H9 (cell line): ENCODE data around the gene SLC38A5. TPM values are rescaled to one million over a fixed set of nuclear protein-coding genes. Genes with fewer than 3 reads are reported as not detected.

Source experiments
- DNase-seq: peaks from one replicate; pipeline ENCODE4 v3.0.0-alpha.2; 2017
- H2AFZ ChIP-seq: one replicate; pipeline ENCODE4 v1.6.1; 2013; ENCODE audit warnings: mild to moderate bottlenecking, low read length, control low read depth, moderate library complexity
- H2AK5ac ChIP-seq: 2 replicates; pipeline ENCODE4 v1.6.1; 2013; ENCODE audit warnings: low read length, control low read depth, mixed read lengths; ENCODE audit not compliant: insufficient read length
- H2BK120ac ChIP-seq: one replicate; pipeline ENCODE4 v1.6.1; 2013; ENCODE audit warnings: low read depth, mild to moderate bottlenecking, low read length, control low read depth, inconsistent platforms; ENCODE audit not compliant: poor library complexity, severe bottlenecking
- H2BK12ac ChIP-seq: 2 replicates; pipeline ENCODE4 v1.6.1; 2013; ENCODE audit warnings: low read length, control low read depth, mixed read lengths, low read depth; ENCODE audit not compliant: insufficient read length
- H2BK15ac ChIP-seq: 2 replicates; pipeline ENCODE4 v1.6.1; 2013; ENCODE audit warnings: low read depth, low read length, control low read depth
- H2BK20ac ChIP-seq: one replicate; pipeline ENCODE4 v1.6.1; 2013; ENCODE audit warnings: low read depth, mild to moderate bottlenecking, low read length, control low read depth, inconsistent platforms; ENCODE audit not compliant: poor library complexity, severe bottlenecking
- H2BK5ac ChIP-seq: 2 replicates; pipeline ENCODE4 v1.6.1; 2013; ENCODE audit warnings: low read length, control low read depth, mixed read lengths; ENCODE audit not compliant: insufficient read length
- H3K14ac ChIP-seq: 2 replicates; pipeline ENCODE4 v1.6.1; 2013; ENCODE audit warnings: low read length, control low read depth; ENCODE audit not compliant: insufficient read depth
- H3K18ac ChIP-seq: 2 replicates; pipeline ENCODE4 v1.6.1; 2013; ENCODE audit warnings: low read depth, mild to moderate bottlenecking, mixed read lengths, low read length, control low read depth; ENCODE audit not compliant: insufficient read length
- H3K23ac ChIP-seq: 2 replicates; pipeline ENCODE4 v1.6.1; 2013; ENCODE audit warnings: low read length, control low read depth, mixed read lengths, low read depth; ENCODE audit not compliant: insufficient read length
- H3K23me2 ChIP-seq: 2 replicates; pipeline ENCODE4 v1.6.1; 2013; ENCODE audit warnings: low read depth, mild to moderate bottlenecking, mixed read lengths, low read length, control low read depth; ENCODE audit not compliant: insufficient read length, poor library complexity, severe bottlenecking
- H3K27ac ChIP-seq: 2 replicates; pipeline ENCODE4 v1.5.1; 2013; ENCODE audit warnings: low read length, control low read depth, mixed read lengths, low read depth; ENCODE audit not compliant: insufficient read length
- H3K27me3 ChIP-seq: 2 replicates; pipeline ENCODE4 v1.6.1; 2013; ENCODE audit warnings: low read length, control low read depth, inconsistent platforms; ENCODE audit not compliant: insufficient read depth
- H3K4ac ChIP-seq: 2 replicates; pipeline ENCODE4 v1.6.1; 2013; ENCODE audit warnings: low read depth, mild to moderate bottlenecking, control low read depth, inconsistent platforms, low read length, moderate library complexity
- H3K4me1 ChIP-seq: 2 replicates; pipeline ENCODE4 v1.6.1; 2013; ENCODE audit warnings: low read length, control low read depth, inconsistent platforms; ENCODE audit not compliant: insufficient read depth
- H3K4me2 ChIP-seq: 2 replicates; pipeline ENCODE4 v1.6.1; 2013; ENCODE audit warnings: low read length, control low read depth, mixed read lengths; ENCODE audit not compliant: insufficient read length, insufficient read depth
- H3K56ac ChIP-seq: 2 replicates; pipeline ENCODE4 v1.6.1; 2013; ENCODE audit warnings: low read depth, mild to moderate bottlenecking, mixed read lengths, low read length, control low read depth; ENCODE audit not compliant: insufficient read length
- H3K79me1 ChIP-seq: 2 replicates; pipeline ENCODE4 v1.6.1; 2013; ENCODE audit warnings: low read depth, mild to moderate bottlenecking, moderate library complexity, low read length, control low read depth, inconsistent platforms; ENCODE audit not compliant: insufficient read depth, poor library complexity, severe bottlenecking
- H3K79me2 ChIP-seq: 2 replicates; pipeline ENCODE4 v1.6.1; 2013; ENCODE audit warnings: low read length, control low read depth, inconsistent platforms; ENCODE audit not compliant: insufficient read depth
- H3K9ac ChIP-seq: 2 replicates; pipeline ENCODE4 v1.6.1; 2013; ENCODE audit warnings: low read length, control low read depth, mixed read lengths; ENCODE audit not compliant: insufficient read length; ENCODE audit errors: extremely low read depth
- H3K9me3 ChIP-seq: one replicate; pipeline ENCODE4 v1.6.1; 2013; ENCODE audit warnings: low read depth, low read length, inconsistent platforms; ENCODE audit not compliant: control insufficient read depth
- H3T11ph ChIP-seq: one replicate; pipeline ENCODE4 v1.6.1; 2013; ENCODE audit warnings: mild to moderate bottlenecking, low read length, control low read depth, inconsistent platforms
- H4K20me1 ChIP-seq: one replicate; pipeline ENCODE4 v1.6.1; 2013; ENCODE audit not compliant: control insufficient read depth, insufficient read length, insufficient read depth
- H4K5ac ChIP-seq: 2 replicates; pipeline ENCODE4 v1.6.1; 2013; ENCODE audit warnings: low read depth, mild to moderate bottlenecking, mixed read lengths, low read length, control low read depth; ENCODE audit not compliant: insufficient read length
- H4K8ac ChIP-seq: replicated peaks from 2 replicates; pipeline ENCODE4 v1.6.1; 2013; ENCODE audit warnings: low read length, control low read depth, mixed read lengths, low read depth; ENCODE audit not compliant: insufficient read length
- H4K91ac ChIP-seq: 2 replicates; pipeline ENCODE4 v1.6.1; 2013; ENCODE audit warnings: low read depth, mild to moderate bottlenecking, moderate library complexity, mixed read lengths, low read length, control low read depth; ENCODE audit not compliant: insufficient read length
- H3K27ac Mint-ChIP-seq, 3 experiments: 2 replicates in 2 of 3; 3 replicates in 1 of 3; pipeline ENCODE4 v1.8.0; 2020 to 2021; ENCODE audit warnings: mixed read lengths in 3 of 3, mild to moderate bottlenecking in 1 of 3, moderate library complexity in 1 of 3
- H3K27me3 Mint-ChIP-seq: 2 replicates; pipeline ENCODE4 v1.8.0; 2021; ENCODE audit warnings: low read depth, mild to moderate bottlenecking, moderate library complexity, mixed read lengths
- H3K36me3 Mint-ChIP-seq, 3 experiments: 2 replicates in 2 of 3; 3 replicates in 1 of 3; pipeline ENCODE4 v1.8.0; 2020 to 2021; ENCODE audit warnings: low read depth in 3 of 3, mixed read lengths in 3 of 3; ENCODE audit not compliant: insufficient read depth in 1 of 3
- H3K4me1 Mint-ChIP-seq, 2 experiments: 2 replicates each; pipeline ENCODE4 v1.8.0; 2020; ENCODE audit warnings: mixed read lengths in 2 of 2
- H3K4me3 Mint-ChIP-seq, 2 experiments: 2 replicates in 1 of 2; 3 replicates in 1 of 2; pipeline ENCODE4 v1.8.0; 2020 to 2021; ENCODE audit warnings: mild to moderate bottlenecking in 2 of 2, mixed read lengths in 2 of 2, moderate library complexity in 1 of 2
- H3K9me3 Mint-ChIP-seq, 2 experiments: 2 replicates in 1 of 2; 3 replicates in 1 of 2; pipeline ENCODE4 v1.8.0; 2020; ENCODE audit warnings: mild to moderate bottlenecking in 2 of 2, mixed read lengths in 2 of 2, moderate library complexity in 1 of 2
- WGBS: extraction: QIAGEN DNeasy Blood & Tissue Kit; methylation state at CpG from one replicate; pipeline ENCODE4 v1.1.7; 2013; ENCODE audit warnings: missing lambda C conversion rate, low lambda C conversion rate, mixed read lengths; ENCODE audit not compliant: insufficient read length; ENCODE audit errors: extremely low coverage; 5-methylcytosine and 5-hydroxymethylcytosine counted together
- total RNA-seq: library from RNA; stranded (reverse); gene quantifications from 2 replicates; pipeline ENCODE4 v1.2.1, GENCODE V29; 2021
- TF ChIP-seq, protein P1 (sequence below): fragments of 200-600 bp; sonication (generic); conservative IDR thresholded peaks from 3 replicates; pipeline ENCODE4 v1.8.0; 2021; ENCODE audit warnings: antibody characterized with exemption, mild to moderate bottlenecking

Gene SLC38A5
- total RNA-seq, 1 experiment from 2014 or later: 28.3 TPM

DNA sequence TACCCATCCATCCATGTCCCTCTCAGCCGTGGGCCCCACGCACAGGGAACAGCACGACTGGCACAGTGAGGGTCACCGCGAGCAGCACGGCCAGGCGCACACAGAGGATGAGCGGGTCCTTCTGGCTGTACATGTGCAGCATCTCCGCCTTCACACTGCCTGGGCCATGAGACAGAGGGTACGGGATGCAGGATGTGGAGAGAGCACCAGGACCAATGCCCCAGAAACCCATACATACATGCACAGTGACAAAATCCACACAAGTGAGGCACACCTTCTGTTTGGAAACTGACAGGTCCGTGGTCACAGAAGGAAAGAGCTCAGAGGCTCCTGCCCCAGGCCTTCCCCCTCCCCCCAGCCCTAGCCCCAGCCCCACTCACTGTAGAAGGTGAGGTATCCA, 9.5 kb downstream of the SLC38A5 start:
- no peak overlapping the region for H2AK5ac ChIP-seq
- no peaks in the 10 kb centered on the region for H4K20me1 ChIP-seq
- no peak overlapping the region for H3T11ph ChIP-seq
- no peak overlapping the region for H2BK12ac ChIP-seq
- Mint-ChIP-seq H3K9me3 (peaks cover 73 to 74% of the 10 kb centered on the region in 2 experiments), H3K27ac (no peak overlapping the region), H3K4me1 (no peaks in the 10 kb centered on the region), H3K4me3 (no peak overlapping the region), H3K27me3 (no peaks in the 10 kb centered on the region), H3K36me3 (peaks cover 43 to 51% (median 49%) of the 10 kb centered on the region in 3 experiments)
- no peaks in the 10 kb centered on the region for H3K27me3 ChIP-seq
- TF ChIP-seq, protein P1, sequence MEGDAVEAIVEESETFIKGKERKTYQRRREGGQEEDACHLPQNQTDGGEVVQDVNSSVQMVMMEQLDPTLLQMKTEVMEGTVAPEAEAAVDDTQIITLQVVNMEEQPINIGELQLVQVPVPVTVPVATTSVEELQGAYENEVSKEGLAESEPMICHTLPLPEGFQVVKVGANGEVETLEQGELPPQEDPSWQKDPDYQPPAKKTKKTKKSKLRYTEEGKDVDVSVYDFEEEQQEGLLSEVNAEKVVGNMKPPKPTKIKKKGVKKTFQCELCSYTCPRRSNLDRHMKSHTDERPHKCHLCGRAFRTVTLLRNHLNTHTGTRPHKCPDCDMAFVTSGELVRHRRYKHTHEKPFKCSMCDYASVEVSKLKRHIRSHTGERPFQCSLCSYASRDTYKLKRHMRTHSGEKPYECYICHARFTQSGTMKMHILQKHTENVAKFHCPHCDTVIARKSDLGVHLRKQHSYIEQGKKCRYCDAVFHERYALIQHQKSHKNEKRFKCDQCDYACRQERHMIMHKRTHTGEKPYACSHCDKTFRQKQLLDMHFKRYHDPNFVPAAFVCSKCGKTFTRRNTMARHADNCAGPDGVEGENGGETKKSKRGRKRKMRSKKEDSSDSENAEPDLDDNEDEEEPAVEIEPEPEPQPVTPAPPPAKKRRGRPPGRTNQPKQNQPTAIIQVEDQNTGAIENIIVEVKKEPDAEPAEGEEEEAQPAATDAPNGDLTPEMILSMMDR: no peak
- no peaks in the 10 kb centered on the region for H3K4me1 ChIP-seq
- no peak overlapping the region for H4K8ac ChIP-seq
- H4K91ac ChIP-seq: no peak overlapping the region
- no peak overlapping the region for H3K27ac ChIP-seq
- no peak overlapping the region for H2BK120ac ChIP-seq
- H3K23me2 ChIP-seq: no peaks in the 10 kb centered on the region
- H3K4ac ChIP-seq: no peak overlapping the region
- H3K4me2 ChIP-seq: no peak overlapping the region
- H3K79me2 ChIP-seq: no peaks in the 10 kb centered on the region
- H3K9ac ChIP-seq: no peak overlapping the region
- no peak overlapping the region for H4K5ac ChIP-seq
- H2BK15ac ChIP-seq: no peak overlapping the region
- no peak for DNase-seq
- H3K79me1 ChIP-seq: no peaks in the 10 kb centered on the region
- no peak overlapping the region for H2AFZ ChIP-seq
- no peak overlapping the region for H2BK20ac ChIP-seq
- peaks cover 50% of the 10 kb centered on the region for H3K9me3 ChIP-seq
- H3K23ac ChIP-seq: no peak overlapping the region
- H3K18ac ChIP-seq: no peak overlapping the region
- no CpG with 5 or more reads among the region's 11 CpGs for WGBS
- H2BK5ac ChIP-seq: no peak overlapping the region
- H3K14ac ChIP-seq: no peak overlapping the region
- H3K56ac ChIP-seq: no peak overlapping the region
